Measurements from ENCODE around the gene FGF6. TPM values are rescaled to one million over a fixed set of nuclear protein-coding genes. Genes with fewer than 3 reads are reported as not detected.

Gene FGF6
- total RNA-seq, 1 experiment from 2014 or later = not detected

- Histone ChIP-seq H3K27ac (no peak overlapping the region), H3K9me3 (ENCODE audit: insufficient read depth, low read depth) (no peaks in the 10 kb centered on the region), H3K27me3 (ENCODE audit: insufficient read depth, low read depth) (peaks cover 97% of the 10 kb centered on the region), H3F3A (ENCODE audit: insufficient read depth, low read depth) (no peaks in the 10 kb centered on the region), H3K36me3 (ENCODE audit: low read depth) (no peaks in the 10 kb centered on the region), H2AFZ (no peak overlapping the region), H3K79me2 (ENCODE audit: low read depth) (no peaks in the 10 kb centered on the region), H3K4me2 (no peak overlapping the region), H4K20me1 (ENCODE audit: insufficient read depth) (no peaks in the 10 kb centered on the region), H3K4me3 (no peak overlapping the region), H3K4me1 (replicated peaks; ENCODE audit: insufficient read depth) (no peaks in the 10 kb centered on the region), H3K9me2 (ENCODE audit: insufficient read depth) (no peaks in the 10 kb centered on the region)
- CTCF ChIA-PET = no interaction called here
- DNase-seq = no peak
- TF ChIP-seq CTCF (conservative IDR thresholded peaks at IDR 0.05) (no peak), EZH2 (IDR thresholded peaks at IDR 0.05; ENCODE audit: low read depth) (no peak)
- POLR2A ChIA-PET (ENCODE audit: unreplicated experiment) = no interaction called here
- intact Hi-C loops (cut with micrococcal nuclease; ENCODE audit: unreplicated experiment) = no loop called here
- no TSS peak for BruUV-seq (replicated peaks)
Measured at GRCh38 chr12:4440187-4440941, 5.3 kb downstream of the FGF6 start.

- POLR2A ChIA-PET (ENCODE audit: unreplicated experiment) = interaction anchor here (0.7 kb wide), 1 partner anchor 42 kb away, joined by 6 read pairs; no protein-coding TSS in a partner anchor
- intact Hi-C loops (cut with micrococcal nuclease; ENCODE audit: unreplicated experiment) = no loop called here
- no peak overlapping the region for H3K4me2 ChIP-seq
- H4K20me1 ChIP-seq (ENCODE audit: insufficient read depth) = no peaks in the 10 kb centered on the region
- H3F3A ChIP-seq (ENCODE audit: insufficient read depth, low read depth) = no peaks in the 10 kb centered on the region
- H3K9me3 ChIP-seq (ENCODE audit: insufficient read depth, low read depth) = no peaks in the 10 kb centered on the region
- no peaks in the 10 kb centered on the region for H3K9me2 ChIP-seq (ENCODE audit: insufficient read depth)
- H3K27ac ChIP-seq = no peak overlapping the region
- H3K27me3 ChIP-seq (ENCODE audit: insufficient read depth, low read depth) = peaks cover 97% of the 10 kb centered on the region
- no peak overlapping the region for H3K4me3 ChIP-seq
- TF ChIP-seq CTCF (conservative IDR thresholded peaks at IDR 0.05) = no peak
- H2AFZ ChIP-seq = no peak overlapping the region
- CTCF ChIA-PET = no interaction called here
- no peaks in the 10 kb centered on the region for H3K4me1 ChIP-seq (replicated peaks; ENCODE audit: insufficient read depth)
- no peak for DNase-seq
- H3K36me3 ChIP-seq (ENCODE audit: low read depth) = no peaks in the 10 kb centered on the region
- no TSS peak for BruUV-seq (replicated peaks)
- H3K79me2 ChIP-seq (ENCODE audit: low read depth) = no peaks in the 10 kb centered on the region
Measured at GRCh38 chr12:4439736-4440135, 5.9 kb downstream of the FGF6 start.

GRCh38 chr12:4438834-4439596 is 6.6 kb downstream of the FGF6 start:
- no peak for DNase-seq
- POLR2A ChIA-PET (ENCODE audit: unreplicated experiment) = interaction anchor here (0.7 kb wide), 1 partner anchor 43 kb away, joined by 6 read pairs; no protein-coding TSS in a partner anchor
- no peaks in the 10 kb centered on the region for H4K20me1 ChIP-seq (ENCODE audit: insufficient read depth)
- intact Hi-C loops (cut with micrococcal nuclease; ENCODE audit: unreplicated experiment) = no loop called here
- H3K9me2 ChIP-seq (ENCODE audit: insufficient read depth) = no peaks in the 10 kb centered on the region
- H3K4me2 ChIP-seq = no peak overlapping the region
- no peaks in the 10 kb centered on the region for H3K9me3 ChIP-seq (ENCODE audit: insufficient read depth, low read depth)
- H3K79me2 ChIP-seq (ENCODE audit: low read depth) = no peaks in the 10 kb centered on the region
- TF ChIP-seq EZH2 (IDR thresholded peaks at IDR 0.05; ENCODE audit: low read depth) = no peak
- TF ChIP-seq CTCF (conservative IDR thresholded peaks at IDR 0.05) = no peak
- no peak overlapping the region for H2AFZ ChIP-seq
- H3F3A ChIP-seq (ENCODE audit: insufficient read depth, low read depth) = no peaks in the 10 kb centered on the region
- no peaks in the 10 kb centered on the region for H3K4me1 ChIP-seq (replicated peaks; ENCODE audit: insufficient read depth)
- CTCF ChIA-PET = no interaction called here
- H3K36me3 ChIP-seq (ENCODE audit: low read depth) = no peaks in the 10 kb centered on the region
- no peak overlapping the region for H3K27ac ChIP-seq
- H3K27me3 ChIP-seq (ENCODE audit: insufficient read depth, low read depth) = peaks cover 97% of the 10 kb centered on the region
- no TSS peak for BruUV-seq (replicated peaks)
- no peak overlapping the region for H3K4me3 ChIP-seq
